IMR-90 (cell line): ENCODE data around the gene LRRC26. TPM values are rescaled to one million over a fixed set of nuclear protein-coding genes. Genes with fewer than 3 reads are reported as not detected.

Experiments
- ATAC-seq: fragments of 200-7000 bp; cut with Tn5 transposase; 2 replicates; pipeline ENCODE4 v1.9.1; 2020; ENCODE audit warnings: low read depth, mild to moderate bottlenecking, moderate library complexity
- BruUV-seq: library from RNA; stranded (reverse); fragments of 400-500 nt; replicated peaks from 2 replicates; lab custom pipeline; 2021; lab: Mats Ljungman, UMichigan
- CTCF ChIA-PET: fragments of 300-600 bp; formaldehyde crosslinking; extraction: SDS; loops from one replicate; lab custom pipeline; 2021; ENCODE audit warnings: antibody characterized with exemption; lab: Yijun Ruan, JAX
- POLR2A ChIA-PET: fragments of 300-600 bp; sonication (Branson Sonifier 250); formaldehyde crosslinking; loops from one replicate; lab custom pipeline; 2022; ENCODE audit warnings: antibody characterized with exemption; ENCODE audit not compliant: unreplicated experiment; lab: Charles Lee
- DNase-seq: peaks from one replicate; pipeline ENCODE4 v3.0.0; 2013
- H2AFZ ChIP-seq: replicated peaks from 2 replicates; pipeline ENCODE3; 2013; ENCODE audit warnings: low read length, mild to moderate bottlenecking; ENCODE audit not compliant: poor library complexity
- H2AK5ac ChIP-seq: 2 replicates; pipeline ENCODE4 v1.6.1; 2013; ENCODE audit warnings: low read depth, low read length, inconsistent platforms
- H2AK9ac ChIP-seq: replicated peaks from 2 replicates; pipeline ENCODE3; 2013; ENCODE audit warnings: mild to moderate bottlenecking, low read depth, low read length, moderate library complexity; ENCODE audit not compliant: poor library complexity
- H2BK120ac ChIP-seq: 2 replicates; pipeline ENCODE4 v1.6.1; 2013; ENCODE audit warnings: low read depth, low read length, inconsistent platforms
- H2BK15ac ChIP-seq: 3 replicates; pipeline ENCODE4 v1.6.1; 2013; ENCODE audit warnings: low read depth, low read length, inconsistent platforms
- H2BK20ac ChIP-seq: 2 replicates; pipeline ENCODE4 v1.6.1; 2013; ENCODE audit warnings: low read depth, mild to moderate bottlenecking, inconsistent platforms, low read length, moderate library complexity
- H2BK5ac ChIP-seq: 2 replicates; pipeline ENCODE4 v1.6.1; 2013; ENCODE audit warnings: mild to moderate bottlenecking, low read depth, low read length, inconsistent platforms; ENCODE audit not compliant: poor library complexity, severe bottlenecking
- H3K14ac ChIP-seq: replicated peaks from 2 replicates; pipeline ENCODE4 v1.6.1; 2013; ENCODE audit warnings: low read depth, low read length, inconsistent platforms
- H3K18ac ChIP-seq: 2 replicates; pipeline ENCODE4 v1.6.1; 2013; ENCODE audit warnings: low read depth, low read length, control low read depth
- H3K23ac ChIP-seq: 2 replicates; pipeline ENCODE4 v1.6.1; 2013; ENCODE audit warnings: low read depth, low read length, inconsistent platforms
- H3K27ac ChIP-seq: 2 replicates; pipeline ENCODE4 v1.5.1; 2013; ENCODE audit warnings: mild to moderate bottlenecking, control low read depth, low read length; ENCODE audit not compliant: insufficient read depth
- H3K27me3 ChIP-seq: 2 replicates; pipeline ENCODE4 v1.6.1; 2013; ENCODE audit warnings: low read length; ENCODE audit not compliant: control insufficient read depth, insufficient read depth
- H3K36me3 ChIP-seq: 2 replicates; pipeline ENCODE4 v1.6.1; 2013; ENCODE audit warnings: low read length, mixed read lengths; ENCODE audit not compliant: control insufficient read depth, insufficient read depth
- H3K4ac ChIP-seq: 2 replicates; pipeline ENCODE4 v1.6.1; 2013; ENCODE audit warnings: low read depth, low read length, inconsistent platforms
- H3K4me1 ChIP-seq: 2 replicates; pipeline ENCODE4 v1.6.1; 2013; ENCODE audit warnings: low read length, mixed read lengths; ENCODE audit not compliant: control insufficient read depth, insufficient read depth
- H3K4me2 ChIP-seq: 2 replicates; pipeline ENCODE4 v1.6.1; 2013; ENCODE audit warnings: low read depth, mild to moderate bottlenecking, control low read depth, low read length, moderate library complexity
- H3K4me3 ChIP-seq: 2 replicates; pipeline ENCODE4 v1.5.1; 2013; ENCODE audit warnings: low read depth, mild to moderate bottlenecking, control low read depth, low read length, moderate library complexity; ENCODE audit not compliant: insufficient read depth
- H3K56ac ChIP-seq: 2 replicates; pipeline ENCODE4 v1.6.1; 2013; ENCODE audit warnings: low read length, inconsistent platforms; ENCODE audit not compliant: insufficient read depth; ENCODE audit errors: extremely low read depth
- H3K79me1 ChIP-seq, 2 experiments: 2 replicates each; pipeline ENCODE4 v1.6.1; 2013; ENCODE audit warnings: low read length in 2 of 2, inconsistent platforms in 1 of 2, low read depth in 1 of 2
- H3K9ac ChIP-seq: 2 replicates; pipeline ENCODE4 v1.6.1; 2013; ENCODE audit warnings: low read depth, low read length, control low read depth
- H3K9me1 ChIP-seq: 2 replicates; pipeline ENCODE4 v1.6.1; 2013; ENCODE audit warnings: low read length, inconsistent platforms; ENCODE audit not compliant: insufficient read depth
- H3K9me3 ChIP-seq: 2 replicates; pipeline ENCODE4 v1.6.1; 2013; ENCODE audit warnings: low read length; ENCODE audit not compliant: control insufficient read depth, insufficient read depth
- H4K20me1 ChIP-seq: 2 replicates; pipeline ENCODE4 v1.6.1; 2013; ENCODE audit warnings: low read length, inconsistent platforms; ENCODE audit not compliant: insufficient read depth
- H4K5ac ChIP-seq: 2 replicates; pipeline ENCODE4 v1.6.1; 2013; ENCODE audit warnings: mild to moderate bottlenecking, low read depth, low read length, control low read depth
- H4K8ac ChIP-seq, 2 experiments: 2 replicates each; pipeline ENCODE4 v1.6.1; 2013; ENCODE audit warnings: low read depth in 2 of 2, low read length in 2 of 2, control low read depth in 1 of 2, inconsistent platforms in 1 of 2
- H4K91ac ChIP-seq: 2 replicates; pipeline ENCODE4 v1.6.1; 2013; ENCODE audit warnings: low read depth, low read length, inconsistent platforms; ENCODE audit not compliant: insufficient read depth
- BHLHE40 ChIP-seq: fragments of 150-350 bp; IDR thresholded peaks from 2 replicates; pipeline ENCODE4 v1.6.1; 2016; ENCODE audit warnings: mild to moderate bottlenecking, low read depth, low read length
- CEBPB ChIP-seq: IDR thresholded peaks from 2 replicates; pipeline ENCODE4 v1.6.1; 2012; ENCODE audit warnings: low read depth, low read length, improper control_type of control experiment
- CHD1 ChIP-seq: IDR thresholded peaks from 2 replicates; pipeline ENCODE4 v1.6.1; 2012; ENCODE audit warnings: low read depth, low read length, improper control_type of control experiment
- MAZ ChIP-seq: IDR thresholded peaks from 2 replicates; pipeline ENCODE4 v1.6.1; 2012; ENCODE audit warnings: low read depth, mild to moderate bottlenecking, low read length, improper control_type of control experiment, moderate library complexity, borderline replicate concordance
- POLR2A ChIP-seq: IDR thresholded peaks from 2 replicates; pipeline ENCODE4 v1.6.1; 2012; ENCODE audit warnings: mild to moderate bottlenecking, low read depth, low read length
- RAD21 ChIP-seq: IDR thresholded peaks from 2 replicates; pipeline ENCODE4 v1.6.1; 2012; ENCODE audit warnings: low read length, improper control_type of control experiment
- RCOR1 ChIP-seq: IDR thresholded peaks from 2 replicates; pipeline ENCODE4 v1.6.1; 2012; ENCODE audit warnings: mild to moderate bottlenecking, low read length, improper control_type of control experiment; ENCODE audit not compliant: insufficient replicate concordance
- RFX5 ChIP-seq: IDR thresholded peaks from 2 replicates; pipeline ENCODE4 v1.8.0; 2012; ENCODE audit warnings: low read depth, mild to moderate bottlenecking, low read length, moderate library complexity
- WGBS, 2 experiments: methylation state at CpG; one replicate each; pipeline versions ENCODE4 v1.1.5 to v1.1.7; 2013; ENCODE audit warnings: missing lambda C conversion rate in 2 of 2; ENCODE audit not compliant: insufficient read length in 1 of 2; ENCODE audit errors: extremely low coverage in 2 of 2; 5-methylcytosine and 5-hydroxymethylcytosine counted together
- dilution Hi-C: fragments of 300-500 bp; cut with HindIII; formaldehyde crosslinking; loops from one replicate; pipeline ENCODE4 v1.14.3; 2018; ENCODE audit warnings: low sequenced_read_pairs; ENCODE audit not compliant: unreplicated experiment
- in situ Hi-C: fragments of 300-500 bp; cut with MboI; formaldehyde crosslinking; loops from 3 replicates; pipeline ENCODE4 v1.14.3; 2019; ENCODE audit warnings: low sequenced_read_pairs, inconsistent platforms, mixed read lengths
- intact Hi-C: fragments of 100-400 bp; cut with micrococcal nuclease; formaldehyde crosslinking; loops from 2 replicates; pipeline ENCODE4 v1.10.0; 2022
- polyA plus RNA-seq, 3 experiments: library from polyadenylated mRNA; depleted of rRNA; stranded (reverse); fragments of >200 nt; gene quantifications; 2 replicates each; pipeline ENCODE4 v1.2.3, GENCODE V29; 2012; ENCODE audit warnings: low replicate concordance in 1 of 3
- total RNA-seq: library from RNA; depleted of rRNA; stranded (reverse); fragments of >200 nt; gene quantifications from 2 replicates; pipeline ENCODE4 v1.2.3, GENCODE V29; 2012
- TF ChIP-seq, protein P1 (sequence below): fragments of 150-350 bp; IDR thresholded peaks from 2 replicates; pipeline ENCODE4 v1.6.1; 2016; ENCODE audit warnings: low read depth, mild to moderate bottlenecking, low read length, moderate library complexity, borderline replicate concordance
- TF ChIP-seq, protein P2 (sequence below): fragments of 150-350 bp; IDR thresholded peaks from 2 replicates; pipeline ENCODE4 v1.6.1; 2017; ENCODE audit warnings: mild to moderate bottlenecking, antibody characterized with exemption, low read length, low read depth

Gene LRRC26
- total and polyA plus RNA-seq, 2 of the 4 experiments (the other 2 are of a cell fraction): not detected

DNA sequence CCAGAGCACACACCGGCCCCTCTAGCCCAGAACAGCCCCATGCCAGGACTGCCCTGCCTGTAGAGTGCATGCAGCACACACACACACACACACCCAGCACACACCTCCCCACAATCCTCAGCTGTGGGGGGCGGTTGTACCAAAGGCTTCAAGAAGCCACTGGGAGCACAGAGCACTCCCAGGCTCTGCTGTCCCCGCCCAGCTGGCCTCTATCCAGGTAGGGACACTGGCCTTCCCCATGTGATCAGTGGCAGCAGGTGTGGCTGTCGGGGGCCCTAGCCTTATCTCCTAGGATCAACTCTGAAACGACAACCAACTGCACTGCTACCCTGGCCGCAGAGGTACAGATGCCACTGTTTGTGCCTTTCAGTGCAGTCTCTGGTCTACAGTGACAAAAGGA lies 16.5 kb upstream of the LRRC26 start:
- WGBS, 2 experiments: 100% methylated on average over 1 of the region's 6 CpGs; no CpG with 5 or more reads in 1 of the 2 experiments
- Histone ChIP-seq H4K20me1 (peaks cover 20% of the 10 kb centered on the region; the same call in 1 of the 2 replicates), H3K4me3 (no peak overlapping the region), H3K79me1 (peaks cover 5 to 52% of the 10 kb centered on the region in 2 experiments), H2AK5ac (no peak overlapping the region), H2BK120ac (no peak overlapping the region), H3K14ac (no peak overlapping the region), H3K4me2 (no peak overlapping the region), H3K36me3 (peaks cover 59% of the 10 kb centered on the region), H3K9me3 (no peaks in the 10 kb centered on the region), H3K27me3 (no peaks in the 10 kb centered on the region), H2BK20ac (no peak overlapping the region), H3K9ac (no peak overlapping the region), H3K18ac (no peak overlapping the region), H3K23ac (no peak overlapping the region), H4K8ac (no peak overlapping the region), H3K27ac (no peak overlapping the region), H2AFZ (no peak overlapping the region), H3K9me1 (no peaks in the 10 kb centered on the region), H4K5ac (no peak overlapping the region), H3K56ac (no peak overlapping the region), H4K91ac (no peak overlapping the region), H2AK9ac (no peak overlapping the region), H3K4me1 (peaks cover 16% of the 10 kb centered on the region), H2BK15ac (no peak overlapping the region), H2BK5ac (no peak overlapping the region), H3K4ac (no peak overlapping the region)
- in situ Hi-C loops (no loop called here), intact Hi-C loops (no loop called here), dilution Hi-C loops (no loop called here)
- CTCF ChIA-PET: no interaction called here
- POLR2A ChIA-PET: no interaction called here
- TF ChIP-seq RCOR1: no peak
- TF ChIP-seq, protein P1, sequence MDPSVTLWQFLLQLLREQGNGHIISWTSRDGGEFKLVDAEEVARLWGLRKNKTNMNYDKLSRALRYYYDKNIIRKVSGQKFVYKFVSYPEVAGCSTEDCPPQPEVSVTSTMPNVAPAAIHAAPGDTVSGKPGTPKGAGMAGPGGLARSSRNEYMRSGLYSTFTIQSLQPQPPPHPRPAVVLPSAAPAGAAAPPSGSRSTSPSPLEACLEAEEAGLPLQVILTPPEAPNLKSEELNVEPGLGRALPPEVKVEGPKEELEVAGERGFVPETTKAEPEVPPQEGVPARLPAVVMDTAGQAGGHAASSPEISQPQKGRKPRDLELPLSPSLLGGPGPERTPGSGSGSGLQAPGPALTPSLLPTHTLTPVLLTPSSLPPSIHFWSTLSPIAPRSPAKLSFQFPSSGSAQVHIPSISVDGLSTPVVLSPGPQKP: no peak
- TF ChIP-seq MAZ: no peak
- TF ChIP-seq, protein P2, sequence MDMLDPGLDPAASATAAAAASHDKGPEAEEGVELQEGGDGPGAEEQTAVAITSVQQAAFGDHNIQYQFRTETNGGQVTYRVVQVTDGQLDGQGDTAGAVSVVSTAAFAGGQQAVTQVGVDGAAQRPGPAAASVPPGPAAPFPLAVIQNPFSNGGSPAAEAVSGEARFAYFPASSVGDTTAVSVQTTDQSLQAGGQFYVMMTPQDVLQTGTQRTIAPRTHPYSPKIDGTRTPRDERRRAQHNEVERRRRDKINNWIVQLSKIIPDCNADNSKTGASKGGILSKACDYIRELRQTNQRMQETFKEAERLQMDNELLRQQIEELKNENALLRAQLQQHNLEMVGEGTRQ: no peak
- TF ChIP-seq POLR2A: no peak
- TF ChIP-seq CHD1: no peak
- TF ChIP-seq BHLHE40: no peak
- TF ChIP-seq RFX5: no peak
- TF ChIP-seq RAD21: no peak
- no peak for TF ChIP-seq CEBPB
- BruUV-seq: no TSS peak
- ATAC-seq (no peak), DNase-seq (no peak)
